Stimulated activated CD4-positive, alpha-beta T cell treated with anti-CD3 and anti-CD28 coated beads, Interleukin-12 subunit alpha, Interleukin-12 subunit beta, amount 100 ng/mL, for 4 hours (primary cell): ENCODE results near the gene CAMSAP3.
"Not testable (repeated sequence)": the region's sequence is repeated elsewhere in the genome, so short reads cannot be mapped to it uniquely, and the experiment has no call there.

Experiments used
- DNase-seq: peaks from one replicate; pipeline ENCODE4 v3.0.0-alpha.2; 2020

CAMSAP3 gene

GRCh38 chr19:7575434-7576040 lies 20.1 kb upstream of the CAMSAP3 start:
- no peak for DNase-seq

- not testable (repeated sequence) for DNase-seq
Measured at GRCh38 chr19:7577422-7577821, 18.2 kb upstream of the CAMSAP3 start.

DNA sequence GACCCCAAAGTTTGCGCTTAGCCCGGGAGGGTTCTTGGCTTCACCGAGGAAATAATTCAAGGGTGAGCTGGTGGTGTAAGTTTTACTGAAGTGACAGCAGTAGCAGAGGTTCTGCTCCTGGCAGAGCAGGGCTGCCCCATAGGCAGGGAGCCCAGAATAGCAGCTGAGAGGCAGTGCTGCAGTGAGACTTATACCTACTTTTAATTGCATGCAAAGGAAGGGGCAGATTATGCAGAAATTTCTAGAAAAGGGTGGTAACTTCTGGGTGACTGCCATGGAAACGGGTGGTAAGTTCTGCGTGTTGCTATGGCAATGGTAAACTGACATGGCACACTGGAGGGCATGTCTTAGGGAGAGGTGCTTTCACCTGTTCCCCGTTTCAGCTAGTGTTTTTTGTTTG lies 17.5 kb upstream of the CAMSAP3 start:
- no peak for DNase-seq

DNA sequence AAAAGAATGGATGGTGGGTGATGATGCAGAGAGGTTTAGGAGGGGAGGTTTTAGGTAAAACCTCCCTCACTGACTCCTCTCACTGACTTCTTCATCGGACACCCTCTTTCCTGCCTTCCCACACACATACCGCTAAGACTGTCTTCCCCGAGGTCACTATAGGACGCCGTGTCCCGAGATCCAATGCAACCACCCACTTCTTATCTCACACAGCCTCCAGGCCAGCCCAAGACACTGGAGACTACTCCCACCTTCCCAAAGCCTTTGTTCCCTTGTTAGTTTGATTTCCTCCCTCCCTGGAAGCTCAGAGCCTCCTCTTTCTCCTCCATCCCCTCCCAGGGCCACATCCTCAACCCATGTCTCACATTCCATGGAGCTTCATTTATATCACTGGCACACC lies 16.5 kb upstream of the CAMSAP3 start:
- DNase-seq, result no peak

GRCh38 chr19:7582446-7582845 lies 13.2 kb upstream of the CAMSAP3 start:
- no peak for DNase-seq

GRCh38 chr19:7589822-7590221 lies 5.8 kb upstream of the CAMSAP3 start:
- no peak for DNase-seq

DNA sequence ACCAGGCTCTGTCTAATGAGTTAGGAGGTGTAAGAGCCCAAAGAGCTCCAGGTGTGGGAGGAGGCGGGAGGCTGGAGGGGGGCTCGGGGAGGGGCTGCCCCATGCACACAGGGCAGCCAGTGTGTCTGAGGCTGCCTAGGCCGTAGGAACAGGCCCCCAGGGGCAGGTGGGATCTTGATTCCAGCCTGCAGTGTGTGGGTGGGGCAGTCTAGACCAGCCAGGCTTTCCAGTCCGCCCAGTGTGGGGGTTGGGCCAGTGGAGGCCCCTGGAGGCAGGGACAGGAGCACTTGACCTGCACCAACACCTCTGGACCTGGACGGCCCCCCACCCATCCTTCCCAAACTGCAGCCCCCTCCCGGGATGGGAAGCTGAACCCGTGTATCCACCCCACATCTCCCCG lies 5.4 kb upstream of the CAMSAP3 start:
- DNase-seq, result no peak

DNA sequence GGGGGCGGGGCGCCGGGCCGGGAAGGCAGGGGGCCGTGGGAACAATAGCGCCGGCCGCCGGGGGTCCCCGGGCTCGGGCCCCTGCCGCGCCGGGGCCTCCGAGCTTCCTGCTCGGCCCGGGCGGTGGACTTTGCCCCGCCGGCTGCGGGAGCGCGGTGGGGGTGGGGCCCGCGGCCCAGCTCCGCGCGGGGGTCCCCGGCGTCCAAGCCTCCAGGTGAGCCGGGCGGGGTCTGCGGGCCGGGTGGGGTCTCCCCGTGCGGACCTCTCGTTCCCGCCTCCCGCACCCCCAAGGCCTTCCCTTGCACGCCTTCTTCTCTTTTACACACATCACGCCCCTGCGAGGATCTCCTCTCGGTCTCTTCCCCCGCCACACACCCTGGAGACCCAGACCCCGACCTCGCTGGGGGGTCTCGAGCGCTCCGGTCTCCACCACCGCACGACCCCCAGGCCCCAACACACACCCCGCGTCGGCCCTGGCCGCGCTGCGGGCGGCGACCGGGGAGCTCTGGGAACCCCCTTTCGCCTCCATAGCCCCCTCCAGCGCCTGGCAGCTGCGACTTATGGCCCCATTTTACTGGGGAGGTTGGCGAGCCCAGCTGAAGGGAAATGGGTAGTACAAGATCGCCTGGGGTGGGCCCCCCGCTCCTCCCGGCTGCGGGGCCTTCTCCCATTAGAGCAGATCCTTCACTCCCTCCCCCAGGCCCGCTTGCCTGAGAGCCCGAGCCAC lies 711 bp downstream of the CAMSAP3 start:
- no peak for DNase-seq

- DNase-seq, result no peak
Measured at GRCh38 chr19:7597689-7598088, 2.0 kb downstream of the CAMSAP3 start.

- DNase-seq, result no peak
Measured at GRCh38 chr19:7598180-7598579, 2.5 kb downstream of the CAMSAP3 start.

- no peak for DNase-seq
Measured at GRCh38 chr19:7600721-7601120, 5.1 kb downstream of the CAMSAP3 start.

DNA sequence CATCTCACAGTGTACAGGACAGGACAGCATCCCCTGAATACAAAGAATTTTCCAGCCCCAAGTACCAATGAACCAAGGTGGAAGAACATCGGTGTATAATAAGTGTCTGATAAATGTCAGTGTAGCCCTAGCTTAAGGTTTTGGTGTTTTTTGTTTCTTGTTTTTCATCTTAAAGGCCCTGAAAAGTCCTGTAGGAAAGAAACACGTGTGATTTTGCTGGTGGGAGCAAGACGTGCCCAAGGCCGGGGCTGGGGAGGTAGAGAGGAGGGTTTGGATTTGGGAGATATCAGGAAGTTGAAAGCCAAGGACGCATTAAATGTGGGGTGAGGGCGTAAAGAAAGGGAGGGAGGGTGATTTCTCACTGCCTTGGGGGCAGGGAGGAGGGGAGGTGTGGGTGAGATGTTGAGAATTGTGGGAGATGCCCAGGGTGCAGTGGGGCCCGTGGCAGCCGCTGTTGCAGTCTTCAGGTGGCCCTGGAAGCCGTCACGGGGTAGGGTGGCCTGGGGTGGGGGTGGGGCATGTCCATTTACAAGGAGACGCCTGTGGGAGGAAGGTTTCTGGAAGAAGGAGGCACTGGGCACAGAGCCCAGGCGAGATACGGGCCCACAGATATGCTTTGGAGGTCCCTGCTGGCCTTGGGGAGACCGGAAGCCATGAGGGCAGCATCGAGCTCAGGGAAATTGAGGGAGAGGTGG lies 6.7 kb downstream of the CAMSAP3 start:
- no peak for DNase-seq

GRCh38 chr19:7602935-7603497 lies 7.4 kb downstream of the CAMSAP3 start:
- DNase-seq, result no peak

- DNase-seq, result no peak
Measured at GRCh38 chr19:7603919-7604318, 8.3 kb downstream of the CAMSAP3 start.

GRCh38 chr19:7605490-7606222 lies 10.0 kb downstream of the CAMSAP3 start:
- no peak for DNase-seq

GRCh38 chr19:7606289-7606688 lies 10.6 kb downstream of the CAMSAP3 start:
- DNase-seq, result no peak

- no peak for DNase-seq
Measured at GRCh38 chr19:7607212-7607873, 11.7 kb downstream of the CAMSAP3 start.

DNA sequence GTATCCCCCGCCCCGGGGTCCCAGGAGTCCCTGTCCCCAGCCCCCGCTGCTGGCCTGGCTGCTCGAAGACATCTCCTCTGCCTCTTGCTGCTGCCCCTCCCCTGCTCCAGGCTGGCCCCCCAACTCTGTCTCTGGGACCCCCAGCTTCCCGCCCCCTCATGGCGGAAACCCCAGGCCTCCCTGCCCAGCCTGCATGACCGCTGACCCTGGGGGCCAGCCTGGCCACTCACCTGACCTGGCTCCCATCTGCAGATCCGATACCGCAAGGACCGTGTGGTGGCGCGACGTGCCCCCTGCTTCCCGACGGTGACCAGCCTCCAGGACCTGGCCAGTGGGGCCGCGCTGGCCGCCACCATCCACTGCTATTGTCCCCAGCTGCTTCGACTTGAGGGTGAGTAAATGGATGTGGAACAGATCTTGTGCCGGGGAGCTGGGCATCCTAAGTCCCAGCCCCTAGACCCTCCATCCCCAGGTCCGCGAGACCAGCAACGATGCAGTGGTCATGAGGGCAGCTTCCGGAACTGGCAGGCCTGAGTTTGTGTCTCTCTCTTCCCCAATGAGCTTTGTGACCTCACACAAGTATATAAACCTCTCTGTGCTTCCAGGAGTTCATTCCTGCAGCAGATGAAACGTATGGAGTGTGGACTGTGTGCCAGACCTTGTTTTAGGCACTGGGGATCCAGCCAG lies 12.4 kb downstream of the CAMSAP3 start:
- DNase-seq, result no peak

DNA sequence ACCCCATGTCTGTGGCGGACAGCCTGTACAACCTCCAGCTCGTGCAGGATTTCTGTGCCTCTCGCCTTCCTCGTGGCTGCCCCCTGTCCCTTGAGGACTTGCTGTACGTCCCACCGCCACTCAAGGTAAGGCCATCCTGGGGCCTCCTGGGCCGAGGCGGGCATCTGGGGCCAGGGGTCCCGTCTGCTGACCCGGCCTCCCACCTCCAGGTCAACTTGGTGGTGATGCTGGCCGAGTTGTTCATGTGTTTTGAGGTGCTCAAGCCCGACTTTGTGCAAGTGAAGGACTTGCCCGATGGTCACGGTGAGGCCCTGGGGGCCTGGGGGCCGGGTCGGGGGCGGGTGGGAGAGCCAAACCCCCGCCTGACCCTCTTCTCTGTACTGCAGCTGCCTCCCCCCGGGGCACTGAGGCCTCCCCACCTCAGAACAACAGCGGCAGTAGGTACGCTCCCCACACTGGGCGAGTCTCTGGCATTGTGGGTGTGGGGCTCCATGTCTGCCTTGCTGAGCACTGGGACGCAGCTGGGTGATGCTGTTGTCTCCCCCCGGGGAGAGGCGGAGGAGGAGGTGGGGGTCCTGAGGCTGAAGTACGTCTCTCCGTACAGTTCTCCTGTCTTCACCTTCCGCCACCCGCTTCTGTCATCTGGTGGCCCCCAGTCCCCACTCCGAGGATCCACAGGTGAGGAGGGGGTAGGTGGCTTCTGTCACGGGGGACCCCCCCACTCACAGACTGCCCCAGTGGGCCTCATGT lies 15.0 kb downstream of the CAMSAP3 start:
- no peak for DNase-seq

DNA sequence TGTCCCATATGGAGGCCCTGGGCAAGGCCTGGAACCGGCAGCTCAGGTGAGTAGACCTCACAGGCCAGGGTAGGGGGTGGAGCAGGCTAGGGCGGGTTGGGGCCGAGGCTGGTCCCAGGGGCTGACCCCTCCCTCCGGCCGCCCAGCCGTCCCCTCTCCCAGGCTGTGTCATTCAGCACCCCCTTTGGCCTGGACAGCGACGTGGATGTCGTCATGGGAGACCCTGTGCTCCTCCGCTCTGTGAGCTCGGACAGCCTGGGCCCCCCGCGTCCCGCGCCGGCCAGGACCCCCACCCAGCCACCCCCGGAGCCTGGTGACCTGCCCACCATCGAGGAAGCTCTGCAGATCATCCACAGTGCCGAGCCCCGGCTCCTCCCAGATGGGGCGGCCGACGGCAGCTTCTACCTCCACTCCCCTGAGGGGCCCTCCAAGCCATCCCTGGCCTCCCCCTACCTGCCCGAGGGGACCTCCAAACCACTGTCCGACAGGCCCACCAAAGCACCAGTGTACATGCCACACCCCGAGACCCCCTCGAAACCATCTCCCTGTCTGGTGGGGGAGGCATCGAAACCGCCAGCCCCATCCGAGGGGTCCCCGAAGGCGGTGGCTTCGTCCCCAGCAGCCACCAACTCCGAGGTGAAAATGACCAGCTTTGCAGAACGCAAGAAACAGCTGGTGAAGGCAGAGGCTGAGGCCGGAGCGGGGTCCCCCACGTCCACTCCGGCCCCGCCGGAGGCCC lies 16.0 kb downstream of the CAMSAP3 start:
- DNase-seq, result no peak
